ENCODE measurements around the gene GLRX5. TPM values are rescaled to one million over a fixed set of nuclear protein-coding genes. Genes with fewer than 3 reads are reported as not detected.
A peak's percentile ranks its signal among the peaks of the same experiment; 100 is the strongest.

The GLRX5 gene
- total RNA-seq, 4 donors from 2014 or later = 19.8 to 42.1 (median 33.7) TPM

- DNase-seq (ENCODE audit: low spot score in 2 of 2) = peak; percentile 50 to 51
- Histone ChIP-seq H3K4me3 (no peak overlapping the region), H3K4me1 (peaks cover 73% of the 10 kb centered on the region), H3K27ac (peak overlapping the region; percentile 96), H3K27me3 (no peaks in the 10 kb centered on the region), H3K36me3 (no peaks in the 10 kb centered on the region), H3K9me3 (no peaks in the 10 kb centered on the region)
- 32% methylated on average over 8 of the region's 8 CpGs for WGBS
- TF ChIP-seq POLR2AphosphoS5 (IDR thresholded peaks at IDR 0.05) (no peak), CTCF (IDR thresholded peaks at IDR 0.05) (no peak)
These were observed 16.7 kb upstream of the GLRX5 start for GRCh38 chr14:95518045-95518751.

GRCh38 chr14:95519699-95520098 is 15.2 kb upstream of the GLRX5 start:
- Histone ChIP-seq H3K27me3 (no peaks in the 10 kb centered on the region), H3K4me3 (peak overlapping the region; percentile 2), H3K27ac (peak overlapping the region; percentile 96), H3K36me3 (no peaks in the 10 kb centered on the region), H3K4me1 (peaks cover 74% of the 10 kb centered on the region), H3K9me3 (no peaks in the 10 kb centered on the region)
- peak; percentile 95 for DNase-seq (ENCODE audit: low spot score in 2 of 2)
- TF ChIP-seq EP300 (IDR thresholded peaks at IDR 0.05) = no peak
- peak; percentile 14 to 81 (median 75) for TF ChIP-seq POLR2AphosphoS5 (IDR thresholded peaks at IDR 0.05)
- TF ChIP-seq POLR2A (IDR thresholded peaks at IDR 0.05) = no peak
- TF ChIP-seq CTCF (IDR thresholded peaks at IDR 0.05) = no peak
- WGBS = 19% methylated on average over 6 of the region's 6 CpGs

GRCh38 chr14:95520346-95520745 is 14.5 kb upstream of the GLRX5 start:
- H3K4me1 ChIP-seq = peaks cover 73% of the 10 kb centered on the region

GRCh38 chr14:95521001-95521400 is 13.8 kb upstream of the GLRX5 start:
- peak; percentile 53 to 68 for DNase-seq (ENCODE audit: low spot score in 2 of 2)
- 89% methylated on average over 4 of the region's 4 CpGs for WGBS
- no peak overlapping the region for H3K4me3 ChIP-seq

More at GRCh38 chr14:95520346-95520745, 14.5 kb upstream of the GLRX5 start:
- TF ChIP-seq POLR2AphosphoS5 (IDR thresholded peaks at IDR 0.05) = no peak
- TF ChIP-seq CTCF (IDR thresholded peaks at IDR 0.05) = no peak
- no peak for TF ChIP-seq POLR2A (IDR thresholded peaks at IDR 0.05)
- TF ChIP-seq EP300 (IDR thresholded peaks at IDR 0.05) = no peak
- 57% methylated on average over 3 of the region's 3 CpGs for WGBS
- no peaks in the 10 kb centered on the region for H3K27me3 ChIP-seq
- peak overlapping the region; percentile 96 for H3K27ac ChIP-seq
- no peaks in the 10 kb centered on the region for H3K9me3 ChIP-seq
- DNase-seq (ENCODE audit: low spot score in 2 of 2) = peak; percentile 59 to 74
- H3K36me3 ChIP-seq = no peaks in the 10 kb centered on the region
- peak overlapping the region; percentile 2 for H3K4me3 ChIP-seq

More at GRCh38 chr14:95521001-95521400, 13.8 kb upstream of the GLRX5 start:
- no peak for TF ChIP-seq POLR2AphosphoS5 (IDR thresholded peaks at IDR 0.05)
- no peak for TF ChIP-seq POLR2A (IDR thresholded peaks at IDR 0.05)
- no peak for TF ChIP-seq CTCF (IDR thresholded peaks at IDR 0.05)
- no peak for TF ChIP-seq EP300 (IDR thresholded peaks at IDR 0.05)
- Histone ChIP-seq H3K4me1 (peaks cover 72% of the 10 kb centered on the region), H3K27me3 (no peaks in the 10 kb centered on the region), H3K9me3 (no peaks in the 10 kb centered on the region), H3K27ac (no peak overlapping the region), H3K36me3 (no peaks in the 10 kb centered on the region)
